Activated T-helper 1 cell treated with Interleukin-2 at 50 U/mL for 16 hours (primary cell): Measurements from ENCODE around the gene TBC1D5.

Experiments used
- DNase-seq: peaks from one replicate; pipeline ENCODE4 v3.0.0-alpha.2; 2020; ENCODE audit warnings: low read depth

TBC1D5 gene

DNA sequence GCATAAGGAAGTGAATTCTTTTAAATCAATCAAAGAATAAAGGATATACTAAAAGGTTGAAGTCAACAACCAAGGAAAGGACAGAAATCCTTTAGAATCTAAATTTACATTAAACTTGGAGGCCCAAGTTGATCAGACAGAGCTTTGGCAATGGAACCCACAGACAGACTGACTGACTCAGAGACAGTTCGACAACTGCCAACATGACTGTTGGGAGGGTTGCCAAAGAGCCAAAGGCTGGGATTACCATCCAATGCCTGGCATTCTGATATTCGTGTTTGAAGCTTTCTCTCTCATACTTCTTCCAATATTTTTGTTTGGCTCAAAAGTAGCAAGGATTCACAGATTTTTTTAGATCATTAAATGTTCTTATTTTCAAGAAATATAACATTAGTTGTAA is 451.5 kb downstream of the TBC1D5 start:
- DNase-seq = no peak

DNA sequence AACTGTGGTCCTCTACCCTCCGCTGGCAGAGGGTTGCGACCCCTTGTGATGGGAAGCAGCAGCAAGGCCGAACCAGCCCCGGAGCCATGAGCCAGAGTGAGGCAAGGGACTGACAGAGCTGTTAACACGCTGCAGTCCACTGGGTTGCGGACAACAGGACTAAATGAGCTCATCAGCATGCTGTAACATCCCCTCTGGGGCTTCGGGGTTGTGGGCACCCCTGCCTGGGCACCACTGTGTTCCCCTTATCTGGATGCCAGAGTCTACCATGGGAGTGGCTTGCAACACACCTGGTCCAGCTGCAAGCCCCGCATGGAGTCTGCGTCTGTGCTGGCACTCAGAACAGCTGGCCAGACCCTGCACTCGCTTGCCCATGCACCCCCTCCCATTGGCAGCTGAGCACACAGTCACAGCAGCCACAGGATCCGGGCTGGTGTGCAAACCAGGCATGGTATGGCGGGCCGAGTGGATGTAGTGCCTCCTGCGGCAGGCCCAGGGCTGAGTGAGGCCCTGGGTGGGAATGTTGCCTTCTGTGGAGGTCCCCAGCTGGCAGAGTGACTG is 453.5 kb downstream of the TBC1D5 start:
- DNase-seq = no peak

DNA sequence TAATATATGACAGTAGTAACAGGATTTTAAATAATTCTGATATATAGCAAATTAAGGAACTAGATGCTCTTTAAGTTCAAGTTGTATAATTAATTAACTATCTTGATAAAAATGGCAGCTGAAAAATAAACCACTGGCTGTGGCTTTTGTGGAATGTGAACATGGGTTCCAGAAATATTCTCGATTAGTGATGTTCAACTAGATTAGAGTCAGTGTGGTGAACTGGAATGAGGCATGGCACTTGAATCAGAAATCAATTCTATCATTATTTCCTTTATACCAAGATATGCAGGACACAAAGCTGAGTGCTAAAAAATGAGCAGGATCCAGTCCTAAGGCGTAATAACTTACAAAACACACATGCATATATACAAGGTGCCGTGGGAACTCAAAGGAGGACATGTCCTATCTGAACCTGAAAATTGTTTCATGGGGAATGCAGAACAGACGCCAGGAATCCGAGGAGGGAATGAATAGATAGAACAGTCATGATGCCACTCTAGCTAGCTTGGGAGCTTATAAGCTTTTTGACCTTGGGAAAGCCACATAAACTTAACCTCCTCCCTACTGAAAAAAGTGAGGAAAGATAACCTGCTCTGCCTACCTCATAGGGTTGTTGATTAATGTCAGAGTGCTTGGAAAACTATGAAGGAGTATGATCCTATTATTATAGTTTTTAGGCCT is 455.3 kb downstream of the TBC1D5 start:
- no peak for DNase-seq

DNA sequence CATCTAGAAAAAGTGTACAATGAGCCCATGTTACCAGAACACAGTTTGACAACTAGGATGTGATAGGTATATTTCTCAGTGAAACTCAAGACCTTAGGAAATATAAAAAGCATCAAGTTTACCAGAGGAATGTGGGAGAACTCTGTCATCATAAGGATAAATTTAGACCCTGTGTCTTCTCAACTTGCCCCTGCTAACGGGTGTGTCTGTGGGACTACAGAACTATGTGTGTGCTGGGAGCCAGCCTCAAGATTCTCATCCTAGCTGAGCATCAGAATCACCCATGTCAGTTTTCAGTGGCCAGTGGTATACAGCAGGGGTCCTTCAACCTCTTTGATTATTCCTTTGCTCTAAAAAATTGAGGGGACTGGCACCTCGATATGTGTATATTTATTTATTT is 464.4 kb downstream of the TBC1D5 start:
- no peak for DNase-seq

DNA sequence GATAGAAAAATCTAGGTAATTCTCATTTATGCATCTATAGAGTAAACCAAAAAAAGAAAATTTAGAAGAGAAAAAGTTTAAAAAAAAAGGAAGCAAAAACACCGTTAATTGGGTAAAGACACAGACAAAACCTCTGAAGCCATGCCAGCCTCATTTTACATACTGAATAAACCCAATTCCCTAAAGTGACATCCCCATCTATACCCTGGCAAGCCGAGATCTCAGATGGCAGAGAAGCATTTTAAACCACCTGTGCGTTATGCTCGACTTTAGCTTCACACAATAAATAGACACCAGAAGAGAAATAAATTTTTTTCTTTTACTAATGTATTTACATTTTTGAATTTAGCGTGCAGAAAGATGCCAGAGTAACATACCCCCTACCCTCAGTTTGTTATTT is 475.6 kb downstream of the TBC1D5 start:
- DNase-seq = no peak

DNA sequence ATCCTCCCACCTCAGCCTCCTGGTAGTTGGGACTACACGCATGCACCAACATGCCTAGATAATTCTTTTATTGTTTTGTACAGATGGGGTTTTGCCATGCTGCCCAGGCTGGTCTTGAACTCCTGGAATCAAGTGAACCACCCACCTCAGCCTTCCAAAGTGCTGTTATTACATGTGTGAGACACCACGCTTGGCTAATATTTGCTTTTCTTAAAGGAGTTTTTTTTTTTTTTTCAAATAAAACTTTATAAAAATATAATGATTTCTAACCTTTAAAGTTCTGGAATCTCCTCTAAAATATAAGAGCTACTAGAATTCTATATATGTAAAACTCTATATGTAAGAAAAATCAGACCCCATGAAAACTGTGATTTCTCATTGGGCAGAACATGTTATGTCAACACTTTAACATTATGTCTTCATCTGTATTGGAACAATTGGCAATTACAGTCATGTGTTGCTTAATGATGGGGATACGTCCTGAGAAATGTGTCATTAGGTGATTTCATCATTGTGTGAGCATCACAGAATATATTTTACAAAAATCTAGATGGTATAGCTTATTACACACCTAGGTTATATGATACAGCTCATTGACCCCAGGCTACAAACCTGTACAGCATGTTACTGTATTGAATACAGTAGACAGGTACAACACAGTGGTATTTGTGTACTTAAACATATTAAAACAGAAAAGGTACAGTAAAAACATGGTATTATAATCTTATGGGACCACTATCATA is 480.6 kb downstream of the TBC1D5 start:
- no peak for DNase-seq

DNA sequence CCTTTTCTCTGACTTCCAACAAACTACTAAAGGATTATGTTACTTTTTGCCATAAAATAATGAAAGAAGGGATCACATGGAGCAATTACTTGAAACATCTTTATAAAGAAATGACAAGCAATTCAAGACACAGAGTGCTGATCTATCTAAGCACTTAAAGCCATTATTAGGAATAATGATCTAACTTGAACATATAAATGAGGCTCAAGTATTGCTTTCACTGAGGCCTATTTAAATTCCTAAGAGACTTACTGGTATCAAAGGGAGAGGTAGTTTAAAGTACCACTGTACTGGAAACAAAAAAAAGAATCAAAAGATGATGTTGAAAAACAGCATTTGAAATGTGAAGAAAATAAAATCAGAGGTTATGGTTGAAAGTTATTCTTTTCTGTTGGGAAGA is 482.2 kb downstream of the TBC1D5 start:
- DNase-seq = no peak

DNA sequence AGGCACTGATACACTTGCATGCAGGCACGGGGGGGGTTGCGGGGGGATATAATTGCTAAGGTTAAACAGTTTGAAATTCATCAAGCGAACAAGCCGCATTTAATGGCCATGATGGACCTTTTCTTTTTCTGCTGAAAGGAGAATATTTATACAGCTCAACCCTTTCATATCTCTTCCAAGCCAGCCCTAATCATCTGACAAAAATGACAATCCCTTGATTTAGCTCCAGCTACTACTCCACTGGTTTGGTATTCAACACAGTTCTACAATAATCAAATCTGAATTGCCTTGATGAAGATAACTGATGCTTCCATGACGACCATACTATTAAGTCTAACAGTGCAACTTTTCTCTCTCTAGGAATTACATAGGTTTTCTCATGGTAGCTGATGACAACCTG is 482.7 kb downstream of the TBC1D5 start:
- no peak for DNase-seq

DNA sequence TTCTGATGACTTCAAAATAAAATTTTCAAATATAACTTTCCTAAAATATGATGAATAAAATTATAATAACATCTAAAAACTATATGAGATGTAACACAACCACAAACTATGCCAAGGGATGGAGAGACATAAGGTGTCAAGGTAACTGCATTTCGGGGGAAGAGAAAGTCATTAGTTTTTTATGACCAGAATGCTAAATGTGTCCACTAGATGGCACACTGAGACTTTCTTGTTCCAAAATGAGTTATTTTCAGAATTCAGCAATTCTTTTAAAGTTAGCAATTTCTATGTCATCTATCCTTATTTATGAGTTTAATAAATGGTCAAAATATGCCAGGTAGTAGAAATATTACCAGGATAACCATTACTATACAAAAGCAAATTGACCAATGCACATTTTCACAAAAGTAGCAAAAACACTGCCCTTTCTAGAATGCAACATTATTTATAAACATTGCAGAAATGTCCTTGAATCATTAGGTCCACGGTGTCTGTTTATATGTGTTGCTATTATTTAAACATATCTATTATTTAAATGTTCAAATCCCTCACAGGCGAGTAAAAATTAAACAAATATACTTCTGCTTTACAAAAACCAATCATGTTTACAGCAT is 483.5 kb downstream of the TBC1D5 start:
- no peak for DNase-seq

DNA sequence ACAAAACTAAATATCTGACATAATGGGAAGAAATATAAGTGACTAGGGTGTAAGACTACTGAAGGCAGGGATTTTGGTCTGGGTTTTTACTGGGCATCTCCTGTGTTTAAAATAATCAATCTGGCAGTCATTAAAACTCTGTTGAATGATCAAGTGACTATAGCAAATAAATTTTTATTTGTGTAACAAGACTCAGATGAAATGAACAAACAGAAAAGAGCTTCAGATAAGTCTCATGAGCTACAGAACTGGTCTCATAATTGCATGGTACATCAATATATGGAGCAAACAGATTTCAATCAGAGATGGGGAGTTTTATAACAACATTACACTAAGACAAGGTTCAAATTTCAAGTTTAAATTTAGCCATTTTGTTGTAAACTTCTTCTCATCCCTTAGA is 485.2 kb downstream of the TBC1D5 start:
- no peak for DNase-seq

DNA sequence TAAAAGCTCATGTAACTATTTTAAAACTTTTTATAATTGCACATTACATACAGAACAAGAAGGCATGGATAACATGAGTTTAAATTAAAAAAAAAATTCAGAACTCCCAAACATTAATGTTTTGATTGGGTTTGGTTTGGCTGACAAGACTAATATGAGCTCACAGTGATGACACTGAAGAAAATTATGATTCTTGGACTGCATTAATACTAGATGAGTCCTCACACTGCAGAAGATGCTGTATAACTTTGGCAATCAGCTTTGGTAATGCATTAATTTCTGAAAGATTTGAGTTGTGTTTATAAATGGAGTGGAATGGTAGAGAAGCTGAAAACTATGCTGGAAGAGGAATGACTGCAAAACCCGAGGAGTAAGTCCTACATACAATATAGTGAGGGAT is 498.8 kb downstream of the TBC1D5 start:
- DNase-seq = no peak

DNA sequence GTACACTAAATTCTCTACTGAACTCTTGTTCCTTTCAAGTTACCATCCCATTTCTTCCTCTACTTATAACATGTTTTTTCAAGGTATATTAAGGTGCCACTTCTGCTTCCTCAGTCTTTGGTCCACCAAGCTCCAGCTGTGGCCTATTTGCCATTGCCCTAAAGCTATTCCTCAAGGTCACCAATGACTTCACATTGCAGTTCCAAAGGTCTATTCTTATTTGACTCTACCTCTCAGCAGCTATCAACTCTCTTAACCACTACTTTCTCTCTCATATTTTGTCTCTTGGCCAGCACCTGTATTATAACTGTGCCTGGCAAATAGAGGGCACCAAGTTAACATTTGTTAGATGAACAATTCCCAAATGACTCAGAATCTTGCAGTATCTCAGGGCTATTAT is 503.0 kb downstream of the TBC1D5 start:
- DNase-seq = no peak

DNA sequence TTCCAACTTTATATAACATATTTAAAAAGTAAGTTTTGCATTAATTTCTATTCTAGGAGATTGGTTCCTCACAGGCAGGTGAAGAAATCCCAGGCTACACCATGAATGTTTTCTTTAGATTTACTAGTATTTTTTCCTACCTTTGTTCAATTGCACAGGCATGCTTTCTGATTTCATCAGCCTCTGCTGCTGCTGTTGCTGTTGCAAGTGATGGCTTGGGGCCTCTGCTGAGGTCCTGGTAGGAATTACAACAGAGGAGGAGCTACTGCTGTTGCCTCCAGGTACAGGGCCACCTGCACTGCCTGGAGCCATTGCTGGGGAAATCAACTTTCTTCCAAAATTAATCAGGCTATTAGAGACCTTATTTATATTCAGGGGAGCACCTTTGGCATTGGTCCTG is 504.4 kb downstream of the TBC1D5 start:
- no peak for DNase-seq

DNA sequence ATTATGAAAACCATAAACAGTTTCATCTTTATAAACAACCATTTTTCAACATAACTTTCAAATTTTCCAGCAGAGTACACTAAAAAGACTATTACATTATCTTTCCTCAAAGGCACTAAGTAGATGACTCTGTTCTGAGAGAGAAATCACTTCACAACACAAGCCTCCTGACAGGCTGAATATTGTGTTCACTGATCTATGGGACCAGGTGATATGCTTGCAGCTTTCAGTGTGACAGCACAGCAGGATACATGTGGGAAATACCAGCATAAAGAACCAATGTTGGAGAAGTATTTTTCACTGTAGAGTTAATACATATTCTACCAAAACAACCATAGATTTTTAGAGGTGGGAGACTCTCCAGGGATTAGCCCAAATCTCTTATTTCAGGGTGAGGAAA is 507.1 kb downstream of the TBC1D5 start:
- no peak for DNase-seq

DNA sequence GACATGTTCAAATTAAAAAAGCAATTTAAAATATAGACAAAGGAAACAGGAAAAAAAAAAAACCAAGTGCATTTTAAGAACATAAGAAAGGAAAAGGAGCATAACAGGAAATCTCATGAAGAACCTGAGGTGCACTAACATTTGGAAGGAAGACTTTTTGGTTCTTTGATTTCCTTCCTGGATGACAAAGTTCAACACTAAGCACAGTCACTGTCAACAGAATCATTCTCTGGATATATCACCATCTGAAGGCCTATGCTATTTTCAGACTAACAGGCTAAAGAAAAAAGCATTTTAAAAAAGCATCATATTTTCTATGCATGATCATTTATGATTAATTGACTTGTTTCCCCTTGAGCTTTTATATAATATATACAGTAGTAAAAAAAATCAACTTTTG is 508.0 kb downstream of the TBC1D5 start:
- DNase-seq = no peak

DNA sequence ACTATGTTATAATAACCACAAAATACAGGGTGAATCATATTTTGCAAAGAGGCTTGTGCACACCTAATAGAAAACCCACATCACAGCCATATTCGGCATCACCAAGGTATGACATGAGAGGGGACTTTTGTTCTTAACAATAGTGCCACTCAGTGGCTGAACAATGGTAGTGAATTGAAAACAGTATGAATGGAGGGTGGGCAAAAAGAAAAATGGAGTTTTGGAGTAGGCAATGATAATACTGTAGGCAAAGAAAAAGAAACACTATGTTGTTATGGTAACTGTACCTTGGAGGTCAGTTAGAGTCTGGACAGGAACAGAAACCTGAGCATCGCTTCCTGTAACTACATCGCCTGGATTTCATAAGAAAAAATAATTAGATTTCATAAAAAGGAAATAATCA is 509.0 kb downstream of the TBC1D5 start:
- DNase-seq = no peak

DNA sequence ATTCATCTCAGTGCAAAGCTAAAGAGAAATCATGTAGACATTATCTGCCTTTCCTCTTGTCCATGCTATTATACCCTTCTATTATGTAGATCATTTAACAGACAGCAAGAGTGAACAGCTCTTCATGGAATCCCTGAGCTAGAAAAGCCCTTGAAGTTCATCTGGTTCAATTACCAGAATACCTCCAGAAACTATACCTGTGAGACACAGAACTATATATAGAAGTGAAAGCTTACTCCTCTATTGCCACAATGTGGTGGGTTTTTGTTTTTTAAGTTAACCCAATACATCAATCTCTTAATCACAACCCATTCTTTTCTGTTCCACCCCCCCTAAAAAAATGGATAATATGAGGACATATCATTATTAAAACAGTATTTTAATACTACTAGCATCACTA is 510.0 kb downstream of the TBC1D5 start:
- no peak for DNase-seq

DNA sequence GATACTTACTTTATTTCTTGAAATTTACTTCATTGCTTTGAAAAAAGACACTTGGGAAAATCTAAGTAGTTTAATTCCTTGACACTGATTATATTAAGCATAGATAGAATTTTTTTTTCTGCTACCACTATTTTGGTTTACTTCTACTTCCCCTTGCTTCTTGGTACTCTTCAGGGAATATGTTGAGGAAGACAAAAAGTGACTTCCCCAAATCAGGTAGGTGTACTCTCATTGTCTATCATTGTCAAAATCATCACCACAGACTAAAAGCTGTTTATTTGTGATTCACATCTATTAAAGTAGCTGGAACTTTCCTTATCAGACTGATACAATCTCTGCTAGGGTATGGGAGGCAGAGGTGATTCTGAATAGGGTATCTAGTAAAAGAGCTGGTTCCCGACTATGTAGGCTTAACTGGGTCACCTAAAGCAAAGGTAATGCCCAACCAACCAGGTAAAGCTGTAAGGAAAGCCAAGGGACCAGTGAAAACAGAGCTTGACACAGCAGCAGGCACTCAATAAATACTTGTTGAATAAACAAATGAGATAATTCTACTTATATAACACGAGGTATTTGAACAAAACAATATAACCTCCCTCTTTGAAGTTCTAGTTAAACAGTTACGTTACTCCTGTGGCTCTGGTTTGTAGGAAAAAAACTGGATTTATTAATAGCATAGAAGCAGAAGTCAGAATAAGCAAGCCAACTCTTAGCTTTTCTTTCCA is 510.7 kb downstream of the TBC1D5 start:
- DNase-seq = no peak

DNA sequence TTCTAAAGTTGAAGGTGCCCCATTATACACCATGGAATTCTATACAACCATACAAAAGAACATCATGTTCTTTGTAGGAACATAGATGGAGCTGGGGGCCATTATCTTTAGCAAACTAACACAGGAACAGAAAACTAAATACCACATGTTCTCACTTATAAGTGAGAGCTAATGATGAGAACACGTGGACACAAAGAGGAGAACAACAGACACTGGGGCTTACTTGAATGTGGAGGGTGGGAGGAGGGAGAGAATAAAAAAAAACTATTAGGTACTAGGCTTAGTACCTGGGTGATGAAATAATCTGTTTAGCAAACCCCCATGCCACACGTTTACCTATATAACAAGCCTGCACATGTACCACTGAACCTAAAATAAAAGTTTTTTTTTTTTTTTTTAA is 515.0 kb downstream of the TBC1D5 start:
- no peak for DNase-seq

DNA sequence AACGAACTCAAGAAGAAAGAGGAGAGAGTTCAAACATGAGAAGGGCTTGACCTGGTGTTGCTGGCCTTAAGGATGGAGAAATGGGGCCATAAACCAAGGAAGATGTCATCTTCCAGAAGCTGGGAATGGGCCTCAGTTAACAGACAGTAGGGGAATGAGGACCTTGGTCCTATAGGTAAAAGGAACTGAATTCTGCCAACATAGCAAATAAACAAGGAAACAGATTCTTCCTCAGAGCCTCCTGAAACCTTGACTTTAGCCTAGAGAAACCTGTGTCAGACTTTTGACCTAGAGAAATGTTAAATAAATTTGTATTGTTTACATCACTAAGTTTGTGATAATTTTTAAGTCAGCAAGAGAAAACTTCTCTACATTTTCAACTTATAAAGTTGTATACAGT is 520.9 kb downstream of the TBC1D5 start:
- DNase-seq = no peak

DNA sequence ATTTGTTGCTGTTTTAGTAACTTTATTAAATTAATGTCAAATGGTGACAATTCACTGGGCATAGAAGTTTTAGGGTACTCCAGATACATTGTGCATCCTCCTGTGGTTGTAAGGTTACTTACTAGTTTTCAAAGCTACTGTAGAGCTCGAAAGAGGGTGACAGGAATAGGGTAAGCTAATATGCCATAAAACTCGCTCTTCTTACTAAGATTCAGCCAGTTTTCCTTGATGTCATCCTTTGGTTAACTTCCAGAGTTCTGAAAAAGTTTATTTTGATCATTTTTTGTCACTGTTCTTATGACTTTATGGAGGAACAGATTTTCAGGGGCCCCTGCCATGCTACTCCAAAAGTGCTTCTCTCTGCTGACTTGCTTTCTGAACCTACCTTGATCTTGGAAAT is 522.8 kb downstream of the TBC1D5 start:
- no peak for DNase-seq

DNA sequence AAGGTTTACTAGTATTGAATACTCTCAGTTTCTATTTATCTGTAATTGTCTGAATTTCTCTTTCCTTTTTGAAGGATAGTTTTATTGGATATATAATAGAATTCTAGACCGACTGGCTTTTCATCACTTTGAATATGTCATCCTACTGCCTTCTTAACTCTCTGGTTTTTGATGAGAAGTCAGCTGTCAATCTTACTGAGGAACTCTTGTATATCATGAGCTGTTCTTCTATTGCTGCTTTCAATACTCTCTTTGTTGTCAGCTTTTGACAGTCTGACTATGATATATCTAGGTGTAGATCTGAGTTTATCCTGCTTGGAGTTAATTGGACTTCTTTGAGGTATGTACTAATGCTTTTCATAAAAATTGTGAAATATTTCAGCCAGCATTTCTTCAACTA is 523.8 kb downstream of the TBC1D5 start:
- no peak for DNase-seq

DNA sequence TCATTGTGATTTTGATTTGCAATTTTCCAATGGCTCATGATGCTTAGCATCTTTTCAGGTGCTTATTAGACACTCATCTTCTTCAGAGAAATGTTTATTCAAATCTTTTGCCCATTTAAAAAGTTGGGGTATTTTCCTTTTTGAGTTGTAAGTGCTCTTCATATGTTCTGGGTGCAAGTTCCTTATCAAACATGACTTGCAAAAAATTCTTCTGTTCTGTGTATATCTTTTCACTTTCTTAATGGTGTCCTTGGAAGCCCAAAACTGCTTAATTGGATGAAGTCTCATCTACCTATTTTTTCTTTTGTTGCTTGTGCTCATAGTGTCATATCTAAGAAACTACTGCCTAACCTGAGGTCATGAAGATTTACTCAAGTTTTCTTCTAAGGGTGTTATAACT is 524.8 kb downstream of the TBC1D5 start:
- no peak for DNase-seq
